ENCODE data around the gene KRT13. TPM values are rescaled to one million over a fixed set of nuclear protein-coding genes. Genes with fewer than 3 reads are reported as not detected.

KRT13 gene
- total and polyA plus RNA-seq, 9 of the 15 experiments (the other 6 are each of a cell fraction or from before 2014, with no cell fraction given) = 0.11 to 1.1 (median 0.24) TPM; not detected in 3

GRCh38 chr17:41534899-41535546, 29.6 kb upstream of the KRT13 start:
- 47% methylated on average over 7 of the region's 7 CpGs for WGBS (ENCODE audit: insufficient coverage, low coverage, missing lambda C conversion rate)
- FAIRE-seq (no peak), ATAC-seq (no peak), DNase-seq (ENCODE audit: extremely low read depth in 1 of 4, low spot score in 3 of 4) (no peak)
- H4K20me1 ChIP-seq (replicated peaks; ENCODE audit: control insufficient read depth, insufficient read depth, low read length) = no peaks in the 10 kb centered on the region
- intact Hi-C loops (cut with micrococcal nuclease) (no loop called here), in situ Hi-C loops (cut with MboI) (no loop called here)
- H3K4me3 ChIP-seq = no peak overlapping the region
- no peak overlapping the region for H3K4me2 ChIP-seq (ENCODE audit: insufficient read depth, low read length)
- H3K36me3 ChIP-seq (ENCODE audit: control insufficient read depth, insufficient read depth, low read length) = no peaks in the 10 kb centered on the region
- ChIA-PET POLR2A (interaction anchor here (1.1 to 1.5 kb wide), 3 partner anchors 10 to 144 kb away, joined by 3 to 5 read pairs (median 3); no protein-coding TSS in a partner anchor), CTCF (ENCODE audit: low intra/inter-chr PET ratio) (no interaction called here)
- no peaks in the 10 kb centered on the region for H3K9me3 ChIP-seq (replicated peaks; ENCODE audit: control insufficient read depth, insufficient read depth, low read depth, low read length)
- peaks cover 19 to 32% of the 10 kb centered on the region in 2 experiments for H3K4me1 ChIP-seq (replicated peaks in 1 of 2; ENCODE audit: control insufficient read depth in 2 of 2, insufficient read depth in 2 of 2, low read length in 2 of 2)
- H2AFZ ChIP-seq (ENCODE audit: low read depth, low read length) = no peak overlapping the region
- TF ChIP-seq THAP12 (CRISPR knock-in tag; IDR thresholded peaks at IDR 0.05) (no peak), HNRNPH1 (optimal IDR thresholded peaks at IDR 0.05; ENCODE audit: low read depth, low read length) (no peak), CREM (IDR thresholded peaks at IDR 0.05; ENCODE audit: low read depth) (no peak), ETV6 (IDR thresholded peaks at IDR 0.05; ENCODE audit: borderline replicate concordance in 1 of 2, low read depth in 2 of 2, low read length in 1 of 2) (no peak), ETV6 (CRISPR knock-in tag; IDR thresholded peaks at IDR 0.05; ENCODE audit: borderline replicate concordance) (no peak), RHOXF2B (CRISPR knock-in tag; conservative IDR thresholded peaks at IDR 0.05) (no peak), RBBP5 (IDR thresholded peaks at IDR 0.05; ENCODE audit: borderline replicate concordance, insufficient read depth, low read length, poor library complexity, severe bottlenecking) (no peak), MED1 (CRISPR knock-in tag; IDR thresholded peaks at IDR 0.05; ENCODE audit: borderline replicate concordance) (no peak), ZNF75A (CRISPR knock-in tag; IDR thresholded peaks at IDR 0.05) (no peak), CTCF (IDR thresholded peaks at IDR 0.05 in 2 of 3, conservative IDR thresholded peaks at IDR 0.05 in 1 of 3; ENCODE audit: insufficient read depth in 2 of 3, low read depth in 1 of 3, low read length in 3 of 3) (peak; percentile 18 to 51 (median 32); a peak in 4 of 6 replicates), RAD21 (CRISPR knock-in tag; conservative IDR thresholded peaks at IDR 0.05 in 1 of 2, IDR thresholded peaks at IDR 0.05 in 1 of 2) (peak in 1 of 2 experiments; percentile 36; a peak in 1 of 4 replicates)
- BruUV-seq (replicated peaks) = no TSS peak
- H3K27ac ChIP-seq (ENCODE audit: extremely low read depth, low read depth, low read length) = no peak overlapping the region
- H3K27me3 ChIP-seq (ENCODE audit: control insufficient read depth in 2 of 2, insufficient read depth in 2 of 2, low read length in 2 of 2) = no peaks in the 10 kb centered on the region
- no peak overlapping the region for H3K9ac ChIP-seq (ENCODE audit: insufficient read depth in 1 of 2, low read depth in 2 of 2, low read length in 2 of 2)
- H3K9me1 ChIP-seq (ENCODE audit: control insufficient read depth, insufficient read depth, low read length) = no peaks in the 10 kb centered on the region
- no peaks in the 10 kb centered on the region for H3K79me2 ChIP-seq (ENCODE audit: control insufficient read depth, insufficient read depth, low read length)
